Measurements from ENCODE around the gene RAB22A. TPM values are rescaled to one million over a fixed set of nuclear protein-coding genes. Genes with fewer than 3 reads are reported as not detected.
A peak's percentile ranks its signal among the peaks of the same experiment; 100 is the strongest.

RAB22A gene
- polyA plus RNA-seq, 1 donor (not counting 4 experiments of a cell fraction or from before 2014, with no cell fraction given) = 22.9 TPM

GRCh38 chr20:58312836-58313235, 3.3 kb downstream of the RAB22A start:
- H3K4me1 ChIP-seq (ENCODE audit: control insufficient read depth, extremely low read depth, insufficient read depth, low read length) = peaks cover 32% of the 10 kb centered on the region
- H3K9me1 ChIP-seq (ENCODE audit: control insufficient read depth, extremely low read depth, insufficient read depth, low read length) = peaks cover 5% of the 10 kb centered on the region
- dilution Hi-C loops (cut with MboI; ENCODE audit: extremely low pct_ligation_motif_present, low sequenced_read_pairs) = no loop called here
- peak overlapping the region; percentile 79 for H3K27ac ChIP-seq (ENCODE audit: control insufficient read depth, insufficient read depth, low read length)
- no peaks in the 10 kb centered on the region for H3K27me3 ChIP-seq (ENCODE audit: control insufficient read depth, extremely low read depth, insufficient read depth, low read length)
- H3K9me3 ChIP-seq (ENCODE audit: control insufficient read depth, low read depth, low read length) = no peaks in the 10 kb centered on the region
- H2AFZ ChIP-seq (ENCODE audit: control insufficient read depth, low read length) = no peak overlapping the region
- H3K9ac ChIP-seq (ENCODE audit: control insufficient read depth, extremely low read depth, insufficient read depth, low read length) = peak overlapping the region; percentile 53
- peaks cover 4% of the 10 kb centered on the region for H4K20me1 ChIP-seq (ENCODE audit: control insufficient read depth, extremely low read depth, insufficient read depth, low read length)
- H3K4me2 ChIP-seq (ENCODE audit: control insufficient read depth, extremely low read depth, insufficient read depth, low read depth, low read length) = peak overlapping the region; percentile 73
- H3K4me3 ChIP-seq (ENCODE audit: control insufficient read depth in 2 of 3, extremely low read depth in 1 of 3, insufficient read depth in 2 of 3, low read depth in 1 of 3, low read length in 3 of 3) = peak overlapping the region in 2 of 3 experiments; percentile 32 to 39
- H3K36me3 ChIP-seq (ENCODE audit: control insufficient read depth in 2 of 2, extremely low read depth in 1 of 2, insufficient read depth in 2 of 2, low read length in 2 of 2) = peaks cover 24 to 38% of the 10 kb centered on the region in 2 experiments
- DNase-seq (ENCODE audit: low read depth, low spot score) (peak; percentile 88), FAIRE-seq (peak; percentile 97)
- H3K79me2 ChIP-seq (ENCODE audit: control insufficient read depth, insufficient read depth, low read length) = peaks cover 66% of the 10 kb centered on the region
- TF ChIP-seq EZH2 (IDR thresholded peaks at IDR 0.05; ENCODE audit: low read length) = no peak

GRCh38 chr20:58313396-58313795, 3.9 kb downstream of the RAB22A start:
- Histone ChIP-seq H4K20me1 (ENCODE audit: control insufficient read depth, extremely low read depth, insufficient read depth, low read length) (peaks cover 4% of the 10 kb centered on the region), H3K4me3 (ENCODE audit: control insufficient read depth in 2 of 3, extremely low read depth in 1 of 3, insufficient read depth in 2 of 3, low read depth in 1 of 3, low read length in 3 of 3) (peak overlapping the region in 2 of 3 experiments; percentile 32 to 39), H3K9me3 (ENCODE audit: control insufficient read depth, low read depth, low read length) (no peaks in the 10 kb centered on the region), H3K79me2 (ENCODE audit: control insufficient read depth, insufficient read depth, low read length) (peaks cover 70% of the 10 kb centered on the region), H3K9me1 (ENCODE audit: control insufficient read depth, extremely low read depth, insufficient read depth, low read length) (peaks cover 5% of the 10 kb centered on the region), H3K4me1 (ENCODE audit: control insufficient read depth, extremely low read depth, insufficient read depth, low read length) (peaks cover 32% of the 10 kb centered on the region), H3K27ac (ENCODE audit: control insufficient read depth, insufficient read depth, low read length) (peak overlapping the region; percentile 79), H2AFZ (ENCODE audit: control insufficient read depth, low read length) (no peak overlapping the region), H3K9ac (ENCODE audit: control insufficient read depth, extremely low read depth, insufficient read depth, low read length) (peak overlapping the region; percentile 53), H3K27me3 (ENCODE audit: control insufficient read depth, extremely low read depth, insufficient read depth, low read length) (no peaks in the 10 kb centered on the region), H3K36me3 (ENCODE audit: control insufficient read depth in 2 of 2, extremely low read depth in 1 of 2, insufficient read depth in 2 of 2, low read length in 2 of 2) (peaks cover 27 to 38% of the 10 kb centered on the region in 2 experiments), H3K4me2 (ENCODE audit: control insufficient read depth, extremely low read depth, insufficient read depth, low read depth, low read length) (peak overlapping the region; percentile 73)
- TF ChIP-seq EZH2 (IDR thresholded peaks at IDR 0.05; ENCODE audit: low read length) = no peak
- no peak for TF ChIP-seq CTCF (optimal IDR thresholded peaks at IDR 0.05 in 1 of 3, IDR thresholded peaks at IDR 0.05 in 1 of 3, conservative IDR thresholded peaks at IDR 0.05 in 1 of 3; ENCODE audit: extremely low read depth in 1 of 3, insufficient read depth in 2 of 3, low read length in 3 of 3)
- FAIRE-seq = no peak
- dilution Hi-C loops (cut with MboI; ENCODE audit: extremely low pct_ligation_motif_present, low sequenced_read_pairs) = no loop called here
- DNase-seq (ENCODE audit: low read depth, low spot score) = no peak

GRCh38 chr20:58321205-58321604, 11.7 kb downstream of the RAB22A start:
- no peak overlapping the region for H2AFZ ChIP-seq (ENCODE audit: control insufficient read depth, low read length)
- no peaks in the 10 kb centered on the region for H3K9me3 ChIP-seq (ENCODE audit: control insufficient read depth, low read depth, low read length)
- H3K79me2 ChIP-seq (ENCODE audit: control insufficient read depth, insufficient read depth, low read length) = peaks cover 89% of the 10 kb centered on the region
- no peak overlapping the region for H3K4me2 ChIP-seq (ENCODE audit: control insufficient read depth, extremely low read depth, insufficient read depth, low read depth, low read length)
- H3K4me3 ChIP-seq (ENCODE audit: control insufficient read depth in 2 of 3, extremely low read depth in 1 of 3, insufficient read depth in 2 of 3, low read depth in 1 of 3, low read length in 3 of 3) = no peak overlapping the region
- H3K4me1 ChIP-seq (ENCODE audit: control insufficient read depth, extremely low read depth, insufficient read depth, low read length) = no peaks in the 10 kb centered on the region
- no peaks in the 10 kb centered on the region for H3K9me1 ChIP-seq (ENCODE audit: control insufficient read depth, extremely low read depth, insufficient read depth, low read length)
- no peak for FAIRE-seq
- no peak overlapping the region for H3K27ac ChIP-seq (ENCODE audit: control insufficient read depth, insufficient read depth, low read length)
- H3K36me3 ChIP-seq (ENCODE audit: control insufficient read depth in 2 of 2, extremely low read depth in 1 of 2, insufficient read depth in 2 of 2, low read length in 2 of 2) = peaks cover 6 to 15% of the 10 kb centered on the region in 2 experiments
- peaks cover 6% of the 10 kb centered on the region for H4K20me1 ChIP-seq (ENCODE audit: control insufficient read depth, extremely low read depth, insufficient read depth, low read length)
- dilution Hi-C loops (cut with MboI; ENCODE audit: extremely low pct_ligation_motif_present, low sequenced_read_pairs) = no loop called here
- no peak for TF ChIP-seq EZH2 (IDR thresholded peaks at IDR 0.05; ENCODE audit: low read length)
- TF ChIP-seq CTCF (optimal IDR thresholded peaks at IDR 0.05 in 1 of 3, IDR thresholded peaks at IDR 0.05 in 1 of 3, conservative IDR thresholded peaks at IDR 0.05 in 1 of 3; ENCODE audit: extremely low read depth in 1 of 3, insufficient read depth in 2 of 3, low read length in 3 of 3) = no peak
- H3K27me3 ChIP-seq (ENCODE audit: control insufficient read depth, extremely low read depth, insufficient read depth, low read length) = no peaks in the 10 kb centered on the region
- no peak for DNase-seq (ENCODE audit: low read depth, low spot score)
- H3K9ac ChIP-seq (ENCODE audit: control insufficient read depth, extremely low read depth, insufficient read depth, low read length) = no peak overlapping the region

Data from keratinocyte (primary cell).